GM12872 (cell line): ENCODE data around the gene CDX2.

Experiments used
- CTCF ChIP-seq: IDR thresholded peaks from 3 replicates; pipeline ENCODE4 v1.5.1; 2011; ENCODE audit warnings: low read depth, mild to moderate bottlenecking, low read length, moderate library complexity; ENCODE audit not compliant: insufficient read depth

Gene CDX2

GRCh38 chr13:27969082-27969865 lies at the start of gene CDX2:
Gene CDX2, minus strand, starts transcription at chr13:27969315. Its CDS starts 309 bp downstream, at chr13:27969006.
- TF ChIP-seq CTCF, result no peak

- no peak for TF ChIP-seq CTCF
Measured at GRCh38 chr13:28014301-28014700, 45.2 kb upstream of the CDX2 start.

GRCh38 chr13:28013482-28013881 lies 44.4 kb upstream of the CDX2 start:
- TF ChIP-seq CTCF, result no peak

GRCh38 chr13:28012896-28013295 lies 43.8 kb upstream of the CDX2 start:
- no peak for TF ChIP-seq CTCF

GRCh38 chr13:28012383-28012782 lies 43.3 kb upstream of the CDX2 start:
- no peak for TF ChIP-seq CTCF

- no peak for TF ChIP-seq CTCF
Measured at GRCh38 chr13:28010046-28010445, 40.9 kb upstream of the CDX2 start.

GRCh38 chr13:28002886-28003698 lies 34.0 kb upstream of the CDX2 start:
- no peak for TF ChIP-seq CTCF
